Fibroblast of mammary gland (primary cell): Measurements from ENCODE around the gene HMGB3.

Source experiments
- DNase-seq: peaks from one replicate; pipeline ENCODE4 v3.0.0-alpha.2; 2010; ENCODE audit warnings: low read depth
- H3K4me3 ChIP-seq: 2 replicates; pipeline ENCODE4 v1.5.1; 2011; ENCODE audit warnings: low read depth, mild to moderate bottlenecking, low read length, moderate library complexity; ENCODE audit not compliant: control insufficient read depth
- TF ChIP-seq, protein P1 (sequence below): conservative IDR thresholded peaks from 2 replicates; pipeline ENCODE4 v1.5.1; 2011; ENCODE audit warnings: low read depth, low read length, inconsistent platforms; ENCODE audit not compliant: control insufficient read depth, insufficient read depth

HMGB3 gene

GRCh38 chrX:150989420-150989819, 6.3 kb downstream of the HMGB3 start:
- TF ChIP-seq, protein P1, sequence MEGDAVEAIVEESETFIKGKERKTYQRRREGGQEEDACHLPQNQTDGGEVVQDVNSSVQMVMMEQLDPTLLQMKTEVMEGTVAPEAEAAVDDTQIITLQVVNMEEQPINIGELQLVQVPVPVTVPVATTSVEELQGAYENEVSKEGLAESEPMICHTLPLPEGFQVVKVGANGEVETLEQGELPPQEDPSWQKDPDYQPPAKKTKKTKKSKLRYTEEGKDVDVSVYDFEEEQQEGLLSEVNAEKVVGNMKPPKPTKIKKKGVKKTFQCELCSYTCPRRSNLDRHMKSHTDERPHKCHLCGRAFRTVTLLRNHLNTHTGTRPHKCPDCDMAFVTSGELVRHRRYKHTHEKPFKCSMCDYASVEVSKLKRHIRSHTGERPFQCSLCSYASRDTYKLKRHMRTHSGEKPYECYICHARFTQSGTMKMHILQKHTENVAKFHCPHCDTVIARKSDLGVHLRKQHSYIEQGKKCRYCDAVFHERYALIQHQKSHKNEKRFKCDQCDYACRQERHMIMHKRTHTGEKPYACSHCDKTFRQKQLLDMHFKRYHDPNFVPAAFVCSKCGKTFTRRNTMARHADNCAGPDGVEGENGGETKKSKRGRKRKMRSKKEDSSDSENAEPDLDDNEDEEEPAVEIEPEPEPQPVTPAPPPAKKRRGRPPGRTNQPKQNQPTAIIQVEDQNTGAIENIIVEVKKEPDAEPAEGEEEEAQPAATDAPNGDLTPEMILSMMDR: no peak
- no peak for DNase-seq
- H3K4me3 ChIP-seq: no peak overlapping the region

DNA sequence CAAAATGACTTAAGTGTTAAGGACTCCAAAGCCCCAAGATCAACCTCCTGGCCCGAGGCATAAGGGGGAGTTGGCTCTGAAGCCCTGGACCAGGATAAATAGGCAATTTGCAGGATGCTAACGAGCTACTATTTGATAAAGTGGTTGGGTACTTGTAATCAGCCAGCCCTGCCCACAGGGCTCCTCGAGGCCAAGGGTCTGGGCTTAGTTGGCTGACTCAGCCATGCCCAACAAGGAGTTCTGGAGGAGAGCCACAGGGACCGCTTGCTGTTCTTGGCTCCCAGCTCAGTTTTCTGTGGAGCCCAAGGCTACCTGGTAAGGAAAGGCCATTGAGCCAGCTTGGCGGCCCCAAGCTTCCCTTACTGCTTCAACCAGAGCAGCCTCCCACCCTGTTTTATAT, 7.8 kb downstream of the HMGB3 start:
- no peak for DNase-seq
- H3K4me3 ChIP-seq: no peak overlapping the region
- TF ChIP-seq, protein P1: no peak

DNA sequence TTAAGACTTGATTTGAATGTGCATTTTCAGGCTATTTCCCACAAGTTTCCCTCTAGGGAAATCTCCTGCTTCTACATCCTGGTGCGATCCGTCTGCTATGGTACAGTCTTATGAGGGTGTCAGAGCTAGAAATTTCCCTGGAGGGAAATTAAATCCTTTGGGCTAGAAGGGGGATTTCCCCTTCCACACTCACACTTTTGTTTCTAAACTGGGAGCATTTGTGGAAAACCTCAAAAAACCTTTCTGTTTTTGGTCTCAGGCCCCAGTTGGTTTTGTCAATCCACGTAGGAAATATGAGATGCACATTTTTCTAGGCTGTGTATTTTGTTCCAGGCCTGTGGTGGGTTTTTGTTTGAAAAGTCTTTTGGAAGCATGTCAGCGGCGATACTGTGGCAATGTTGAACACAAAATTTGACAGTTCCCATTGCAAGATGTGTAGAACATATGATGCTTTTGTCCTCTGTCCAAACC, 17.8 kb downstream of the HMGB3 start:
- TF ChIP-seq, protein P1: no peak
- DNase-seq: no peak

GRCh38 chrX:151004085-151004484, 20.9 kb downstream of the HMGB3 start:
- TF ChIP-seq, protein P1: no peak
- peak; percentile 10 for DNase-seq
- H3K4me3 ChIP-seq: no peak overlapping the region

More for the DNA sequence above, 17.8 kb downstream of the HMGB3 start:
- H3K4me3 ChIP-seq: no peak overlapping the region

DNA sequence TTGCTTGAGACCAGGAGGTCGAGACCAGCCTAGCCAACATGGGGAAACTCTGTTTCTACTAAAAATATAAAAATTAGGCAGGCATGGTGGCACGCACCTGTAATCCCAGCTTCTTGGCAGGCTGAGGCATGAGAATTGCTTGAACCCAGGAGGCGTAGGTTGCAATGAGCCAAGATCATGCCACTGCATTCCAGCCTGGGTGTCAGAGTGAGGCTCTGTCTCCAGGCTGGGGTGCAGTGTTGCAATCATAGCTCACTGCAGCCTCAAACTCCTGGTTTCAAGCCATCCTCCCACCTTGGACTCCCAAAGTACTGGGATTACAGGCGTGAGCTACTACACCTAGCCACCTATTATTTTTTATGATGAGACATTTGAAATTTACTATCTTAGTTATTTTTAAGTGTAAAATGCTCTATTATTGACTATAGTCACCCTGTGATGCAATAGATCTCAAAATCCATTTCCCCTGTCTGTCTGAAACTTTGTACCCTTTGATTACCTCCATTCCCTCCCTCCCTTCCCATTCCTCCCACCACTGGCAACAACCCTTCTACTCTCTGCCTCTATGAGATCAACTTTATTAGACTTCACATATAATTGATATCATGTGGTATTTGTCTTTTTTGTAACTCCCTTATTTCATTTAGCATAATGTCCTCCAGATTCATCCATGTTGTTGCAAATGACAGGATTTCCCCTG, 23.4 kb downstream of the HMGB3 start:
- DNase-seq: no peak
- H3K4me3 ChIP-seq: no peak overlapping the region
- TF ChIP-seq, protein P1: no peak

GRCh38 chrX:151009582-151009981, 26.4 kb downstream of the HMGB3 start:
- H3K4me3 ChIP-seq: no peak overlapping the region
- TF ChIP-seq, protein P1: no peak
- DNase-seq: no peak
